ENCODE data around the gene ANTXR2. TPM values are rescaled to one million over a fixed set of nuclear protein-coding genes. Genes with fewer than 3 reads are reported as not detected.

The ANTXR2 gene
- polyA plus RNA-seq, 1 experiment = 105 TPM

GRCh38 chr4:80015407-80016189 lies 57.4 kb downstream of the ANTXR2 start:
- ChIA-PET CTCF (no interaction called here), POLR2A (no interaction called here)
- no peaks in the 10 kb centered on the region for H3K27me3 ChIP-seq (ENCODE audit: control insufficient read depth, insufficient read depth, low read length)
- DNase-seq (ENCODE audit: low read depth, low spot score) = no peak
- no peak overlapping the region for H3K27ac ChIP-seq (ENCODE audit: low read depth, low read length)
- H3K9me3 ChIP-seq (ENCODE audit: control insufficient read depth, insufficient read depth, low read length) = no peaks in the 10 kb centered on the region
- TF ChIP-seq CTCF (IDR thresholded peaks at IDR 0.05; ENCODE audit: low read depth, low read length) = no peak
- H3K4me3 ChIP-seq (ENCODE audit: low read depth, low read length) = no peak overlapping the region

GRCh38 chr4:80014531-80014930 lies 58.5 kb downstream of the ANTXR2 start:
- TF ChIP-seq CTCF (IDR thresholded peaks at IDR 0.05; ENCODE audit: low read depth, low read length) = no peak
- H3K4me3 ChIP-seq (ENCODE audit: low read depth, low read length) = no peak overlapping the region
- ChIA-PET CTCF (no interaction called here), POLR2A (no interaction called here)
- DNase-seq (ENCODE audit: low read depth, low spot score) = no peak
- H3K27me3 ChIP-seq (ENCODE audit: control insufficient read depth, insufficient read depth, low read length) = no peaks in the 10 kb centered on the region
- H3K27ac ChIP-seq (ENCODE audit: low read depth, low read length) = no peak overlapping the region
- H3K9me3 ChIP-seq (ENCODE audit: control insufficient read depth, insufficient read depth, low read length) = no peaks in the 10 kb centered on the region

- TF ChIP-seq CTCF (IDR thresholded peaks at IDR 0.05; ENCODE audit: low read depth, low read length) = no peak
- no peak for DNase-seq (ENCODE audit: low read depth, low spot score)
- CTCF ChIA-PET = no interaction called here
- H3K27ac ChIP-seq (ENCODE audit: low read depth, low read length) = no peak overlapping the region
- no peak overlapping the region for H3K4me3 ChIP-seq (ENCODE audit: low read depth, low read length)
- POLR2A ChIA-PET = no interaction called here
- H3K27me3 ChIP-seq (ENCODE audit: control insufficient read depth, insufficient read depth, low read length) = no peaks in the 10 kb centered on the region
- H3K9me3 ChIP-seq (ENCODE audit: control insufficient read depth, insufficient read depth, low read length) = no peaks in the 10 kb centered on the region
Observed at GRCh38 chr4:80012291-80012690, 60.7 kb downstream of the ANTXR2 start.

GRCh38 chr4:80011636-80012236 lies 61.3 kb downstream of the ANTXR2 start:
- H3K9me3 ChIP-seq (ENCODE audit: control insufficient read depth, insufficient read depth, low read length) = no peaks in the 10 kb centered on the region
- CTCF ChIA-PET = no interaction called here
- peak; percentile 44 for DNase-seq (ENCODE audit: low read depth, low spot score)
- H3K27ac ChIP-seq (ENCODE audit: low read depth, low read length) = no peak overlapping the region
- TF ChIP-seq CTCF (IDR thresholded peaks at IDR 0.05; ENCODE audit: low read depth, low read length) = no peak
- no peak overlapping the region for H3K4me3 ChIP-seq (ENCODE audit: low read depth, low read length)
- H3K27me3 ChIP-seq (ENCODE audit: control insufficient read depth, insufficient read depth, low read length) = no peaks in the 10 kb centered on the region
- POLR2A ChIA-PET = no interaction called here

GRCh38 chr4:80010316-80010715 lies 62.7 kb downstream of the ANTXR2 start:
- POLR2A ChIA-PET = interaction anchor here (0.7 kb wide), 1 partner anchor 179 kb away, joined by 3 read pairs; no protein-coding TSS in a partner anchor
- DNase-seq (ENCODE audit: low read depth, low spot score) = no peak
- H3K27ac ChIP-seq (ENCODE audit: low read depth, low read length) = no peak overlapping the region
- no peaks in the 10 kb centered on the region for H3K27me3 ChIP-seq (ENCODE audit: control insufficient read depth, insufficient read depth, low read length)
- TF ChIP-seq CTCF (IDR thresholded peaks at IDR 0.05; ENCODE audit: low read depth, low read length) = no peak
- H3K9me3 ChIP-seq (ENCODE audit: control insufficient read depth, insufficient read depth, low read length) = no peaks in the 10 kb centered on the region
- CTCF ChIA-PET = interaction anchor here (1.2 kb wide), 1 partner anchor 173 kb away, joined by 3 read pairs; no protein-coding TSS in a partner anchor
- no peak overlapping the region for H3K4me3 ChIP-seq (ENCODE audit: low read depth, low read length)
